AG10803 (cell line): ENCODE measurements around the gene PLXND1.

Source experiments
- DNase-seq: peaks from one replicate; pipeline ENCODE4 v3.0.0; 2010; ENCODE audit warnings: low read depth
- H3K4me3 ChIP-seq: 2 replicates; pipeline ENCODE4 v1.5.1; 2011; ENCODE audit warnings: mild to moderate bottlenecking, low read length, control low read depth
- TF ChIP-seq, protein P1 (sequence below): conservative IDR thresholded peaks from 2 replicates; pipeline ENCODE4 v1.5.1; 2011; ENCODE audit warnings: mild to moderate bottlenecking, low read length, control low read depth, inconsistent platforms

PLXND1 gene

DNA sequence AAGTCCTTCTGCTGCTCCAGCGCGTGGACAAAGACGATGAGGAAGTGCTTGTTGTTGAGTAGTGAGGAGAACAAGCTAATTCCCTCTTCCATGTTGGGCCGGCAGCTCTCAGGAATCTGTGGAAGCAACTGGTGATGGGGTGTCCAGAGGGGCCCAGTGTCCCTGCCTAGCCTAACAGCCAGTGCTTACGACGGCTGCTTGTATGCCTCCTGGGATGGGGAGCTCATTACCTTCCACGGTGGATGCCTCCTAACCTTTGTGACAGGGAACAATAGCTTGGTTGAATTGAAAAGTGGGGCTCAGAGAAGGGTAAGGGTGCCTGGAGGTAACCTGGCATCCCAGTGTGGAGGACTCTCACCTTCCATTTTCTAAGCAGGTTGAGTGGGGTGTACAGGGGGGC is 40.6 kb downstream of the PLXND1 start:
- no peak for DNase-seq
- no peak overlapping the region for H3K4me3 ChIP-seq
- TF ChIP-seq, protein P1, sequence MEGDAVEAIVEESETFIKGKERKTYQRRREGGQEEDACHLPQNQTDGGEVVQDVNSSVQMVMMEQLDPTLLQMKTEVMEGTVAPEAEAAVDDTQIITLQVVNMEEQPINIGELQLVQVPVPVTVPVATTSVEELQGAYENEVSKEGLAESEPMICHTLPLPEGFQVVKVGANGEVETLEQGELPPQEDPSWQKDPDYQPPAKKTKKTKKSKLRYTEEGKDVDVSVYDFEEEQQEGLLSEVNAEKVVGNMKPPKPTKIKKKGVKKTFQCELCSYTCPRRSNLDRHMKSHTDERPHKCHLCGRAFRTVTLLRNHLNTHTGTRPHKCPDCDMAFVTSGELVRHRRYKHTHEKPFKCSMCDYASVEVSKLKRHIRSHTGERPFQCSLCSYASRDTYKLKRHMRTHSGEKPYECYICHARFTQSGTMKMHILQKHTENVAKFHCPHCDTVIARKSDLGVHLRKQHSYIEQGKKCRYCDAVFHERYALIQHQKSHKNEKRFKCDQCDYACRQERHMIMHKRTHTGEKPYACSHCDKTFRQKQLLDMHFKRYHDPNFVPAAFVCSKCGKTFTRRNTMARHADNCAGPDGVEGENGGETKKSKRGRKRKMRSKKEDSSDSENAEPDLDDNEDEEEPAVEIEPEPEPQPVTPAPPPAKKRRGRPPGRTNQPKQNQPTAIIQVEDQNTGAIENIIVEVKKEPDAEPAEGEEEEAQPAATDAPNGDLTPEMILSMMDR: no peak

DNA sequence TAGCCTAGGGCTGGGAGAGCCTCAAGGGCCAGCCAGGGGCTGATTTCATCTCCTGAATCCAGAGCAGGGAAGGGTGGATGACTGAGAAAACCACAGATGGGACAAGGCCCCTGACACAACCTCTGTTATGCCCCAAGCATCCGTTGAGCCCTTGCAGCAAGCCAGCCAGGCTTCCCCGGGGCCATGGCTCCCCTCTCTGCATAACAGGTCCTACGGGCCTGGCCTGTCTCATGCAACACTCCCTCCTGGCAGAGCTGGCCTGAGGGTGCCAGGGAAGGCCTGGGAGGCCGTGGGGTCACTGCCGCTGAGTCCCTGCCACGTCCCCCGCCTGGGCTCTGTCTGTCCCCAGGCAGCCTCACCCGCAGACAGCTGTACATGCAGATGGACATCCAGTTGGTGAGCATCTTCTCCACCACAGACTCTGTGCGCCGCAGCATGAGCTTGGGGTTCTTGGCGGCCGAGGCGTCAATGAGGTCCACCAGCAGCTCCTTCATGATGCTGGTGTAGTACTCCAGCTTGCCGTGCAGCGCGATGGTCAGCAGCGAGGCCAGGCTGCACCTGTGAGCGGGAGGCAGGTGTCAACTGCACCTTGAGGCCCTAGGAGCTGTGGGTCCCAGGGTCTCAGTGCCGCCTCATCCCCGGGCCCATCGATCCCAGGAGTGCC is 41.4 kb downstream of the PLXND1 start:
- TF ChIP-seq, protein P1: no peak
- H3K4me3 ChIP-seq: no peak overlapping the region
- DNase-seq: no peak

DNA sequence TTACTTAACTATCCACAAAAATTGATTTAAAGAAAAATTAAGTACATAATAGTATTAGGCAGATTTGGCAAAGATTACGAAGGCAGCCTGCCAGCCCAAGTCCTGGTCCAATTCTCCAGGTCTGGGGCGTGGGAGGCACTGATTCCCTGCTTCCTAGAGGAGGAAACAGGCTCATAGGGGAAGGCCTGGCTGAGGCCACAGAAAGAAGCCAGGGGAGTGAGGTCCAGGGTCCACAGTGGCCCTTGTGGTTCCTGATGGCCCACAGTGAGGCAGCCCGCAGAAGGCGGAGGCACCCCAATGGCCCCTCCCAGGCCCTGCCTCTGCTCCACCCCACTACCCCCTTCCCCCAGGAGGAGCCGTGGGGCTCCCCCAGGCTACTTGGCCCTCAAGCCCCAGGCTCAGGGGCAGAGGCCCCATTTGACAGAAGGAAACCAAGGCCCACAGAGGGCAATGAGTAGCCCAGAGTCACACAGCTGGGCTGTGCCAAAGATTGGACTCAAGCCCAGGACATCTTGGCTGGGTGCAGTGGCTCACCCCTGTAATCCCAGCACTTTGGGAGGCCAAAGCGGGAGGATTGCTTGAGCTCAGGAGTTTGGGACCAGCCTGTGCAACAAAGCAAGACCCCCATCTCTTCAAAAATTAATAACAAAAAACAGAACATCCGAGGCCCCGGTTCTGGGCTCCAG is 42.5 kb downstream of the PLXND1 start:
- no peak overlapping the region for H3K4me3 ChIP-seq
- TF ChIP-seq, protein P1: no peak
- DNase-seq: no peak

DNA sequence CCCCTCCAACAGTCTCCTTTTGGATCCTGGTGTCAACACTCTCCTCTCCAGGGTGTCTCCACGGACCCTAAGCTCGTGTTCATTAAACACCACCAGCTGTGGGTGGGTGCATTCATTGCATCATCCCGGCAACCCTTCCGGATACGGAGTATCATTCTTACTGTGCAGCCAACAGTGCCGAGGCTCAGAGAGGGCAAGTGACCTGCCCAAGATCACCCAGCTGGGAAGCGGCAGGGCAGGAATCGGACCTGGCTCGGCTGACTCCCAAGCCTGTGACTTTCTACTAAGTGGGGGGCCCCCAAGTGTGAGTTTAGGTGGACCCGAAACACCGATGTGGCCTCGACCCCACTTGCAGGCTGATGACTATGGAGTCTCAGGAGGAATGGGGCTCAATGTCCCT is 43.1 kb downstream of the PLXND1 start:
- DNase-seq: no peak
- TF ChIP-seq, protein P1: no peak
- H3K4me3 ChIP-seq: no peak overlapping the region

DNA sequence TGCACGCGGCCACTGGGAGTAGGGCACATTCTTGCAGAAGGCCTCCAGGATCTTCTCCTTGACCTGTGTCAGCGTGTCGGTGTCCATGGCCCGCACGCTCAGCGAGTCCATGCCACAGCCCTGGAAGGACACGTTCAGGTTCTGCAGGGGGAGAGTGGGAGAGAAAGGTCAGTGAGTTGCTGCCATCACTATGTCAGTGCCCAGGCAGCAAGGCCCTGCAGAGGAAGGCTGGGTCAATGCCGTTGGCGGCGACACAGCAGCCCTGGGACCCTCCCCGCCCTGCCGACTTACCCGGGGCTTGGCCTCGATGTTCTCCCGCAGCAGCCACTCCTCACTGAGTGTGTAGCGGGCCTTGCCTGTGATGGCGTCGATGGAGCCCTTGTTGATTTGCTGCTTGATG is 43.7 kb downstream of the PLXND1 start:
- H3K4me3 ChIP-seq: no peak overlapping the region
- TF ChIP-seq, protein P1: no peak
- DNase-seq: no peak

DNA sequence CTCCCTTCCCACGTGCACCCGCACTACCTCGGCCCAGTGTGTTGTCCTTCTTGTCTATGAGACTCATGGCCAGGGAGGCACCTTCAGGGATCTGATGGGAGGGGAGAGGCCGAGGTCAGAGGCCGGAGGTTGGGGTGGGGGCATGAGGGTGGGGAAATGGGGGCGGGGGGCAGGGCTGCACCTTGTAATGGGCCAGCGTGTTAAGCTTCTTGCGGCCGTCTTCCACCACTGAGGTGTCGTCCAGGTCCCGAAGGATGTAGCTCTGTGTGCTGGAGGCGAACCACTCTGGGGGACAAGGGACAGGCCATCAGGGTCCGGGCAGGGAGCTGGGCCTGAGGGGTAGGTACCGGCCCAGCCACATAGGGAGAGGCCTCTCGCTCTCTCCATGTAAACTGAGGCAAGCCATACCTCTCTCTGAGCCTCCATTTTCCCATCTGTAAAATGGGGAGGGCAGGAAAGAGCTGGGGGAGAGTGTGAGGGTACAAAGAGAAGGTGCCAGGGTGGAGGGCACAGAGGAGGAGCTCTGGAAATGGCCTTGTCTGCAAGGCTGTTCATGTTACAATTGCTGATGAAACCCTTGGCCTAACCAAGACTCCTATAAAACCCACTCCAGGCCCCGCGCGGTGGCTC is 44.7 kb downstream of the PLXND1 start:
- H3K4me3 ChIP-seq: no peak overlapping the region
- TF ChIP-seq, protein P1: no peak
- DNase-seq: no peak
